HG03457 (cell line): ENCODE data around the gene ODF4.

ENCODE experiments used
- ATAC-seq: cut with Tn5 transposase; IDR thresholded peaks from one replicate; pipeline ENCODE4 v1.9.1; 2021; ENCODE audit warnings: moderate number of reproducible peaks; ENCODE audit not compliant: unreplicated experiment

The ODF4 gene

GRCh38 chr17:8339540-8339939, at the start of gene ODF4:
TSS of gene ODF4 (plus strand) at chr17:8339840. CDS start at chr17:8340052, 212 bp downstream.
- no peak for ATAC-seq

- ATAC-seq = no peak
Measured at GRCh38 chr17:8290043-8290442, 49.6 kb upstream of the ODF4 start.

GRCh38 chr17:8292639-8293395, 46.8 kb upstream of the ODF4 start:
- no peak for ATAC-seq

- no peak for ATAC-seq
Measured at GRCh38 chr17:8294361-8294760, 45.3 kb upstream of the ODF4 start.

GRCh38 chr17:8294814-8295316, 44.8 kb upstream of the ODF4 start:
- ATAC-seq = no peak

GRCh38 chr17:8300226-8300625, 39.4 kb upstream of the ODF4 start:
- ATAC-seq = no peak

GRCh38 chr17:8300627-8301242, 38.9 kb upstream of the ODF4 start:
- no peak for ATAC-seq

- no peak for ATAC-seq
Measured at GRCh38 chr17:8310601-8311123, 29.0 kb upstream of the ODF4 start.

- no peak for ATAC-seq
Measured at GRCh38 chr17:8311131-8311790, 28.4 kb upstream of the ODF4 start.

- ATAC-seq = no peak
Measured at GRCh38 chr17:8312251-8312650, 27.4 kb upstream of the ODF4 start.

GRCh38 chr17:8312726-8313600, 26.7 kb upstream of the ODF4 start:
- ATAC-seq = no peak

- no peak for ATAC-seq
Measured at GRCh38 chr17:8314797-8315763, 24.6 kb upstream of the ODF4 start.

GRCh38 chr17:8315764-8316217, 23.8 kb upstream of the ODF4 start:
- ATAC-seq = no peak

- ATAC-seq = no peak
Measured at GRCh38 chr17:8318010-8318935, 21.4 kb upstream of the ODF4 start.

- no peak for ATAC-seq
Measured at GRCh38 chr17:8320262-8320661, 19.4 kb upstream of the ODF4 start.

GRCh38 chr17:8320990-8321389, 18.6 kb upstream of the ODF4 start:
- ATAC-seq = no peak

GRCh38 chr17:8322061-8322460, 17.6 kb upstream of the ODF4 start:
- ATAC-seq = no peak

GRCh38 chr17:8324132-8324531, 15.5 kb upstream of the ODF4 start:
- no peak for ATAC-seq
